Spleen (tissue), 11 donors: ENCODE results near the gene SMYD1. TPM values are rescaled to one million over a fixed set of nuclear protein-coding genes. Genes with fewer than 3 reads are reported as not detected.

Experiments
- DNase-seq: peaks from one replicate; pipeline ENCODE4 v3.0.0-alpha.2; 2020
- H3K27ac ChIP-seq, 8 donors: fragments of 200-600 bp; sonication (generic) in 7 of 8; 1 replicate in 4 of 8; 2 replicates in 4 of 8; pipeline versions ENCODE4 v1.5.0 to v1.8.0; 2016 to 2021; ENCODE audit warnings: inconsistent platforms in 4 of 8, mild to moderate bottlenecking in 4 of 8, moderate library complexity in 1 of 8
- H3K27me3 ChIP-seq, 7 donors: fragments of 200-600 bp; sonication (generic) in 6 of 7; replicated peaks in 1 of 7; 1 replicate in 4 of 7; 2 replicates in 3 of 7; pipeline versions ENCODE4 v1.5.0 to v1.8.0; 2016 to 2021; ENCODE audit warnings: inconsistent platforms in 3 of 7, mild to moderate bottlenecking in 1 of 7
- H3K36me3 ChIP-seq, 6 donors: fragments of 200-600 bp; sonication (generic) in 5 of 6; 1 replicate in 4 of 6; 2 replicates in 2 of 6; pipeline versions ENCODE4 v1.5.0 to v1.8.0; 2016 to 2021; ENCODE audit warnings: inconsistent platforms in 2 of 6
- H3K4me1 ChIP-seq, 6 donors: fragments of 200-600 bp; sonication (generic) in 5 of 6; 1 replicate in 3 of 6; 2 replicates in 3 of 6; pipeline versions ENCODE4 v1.5.0 to v1.8.0; 2016 to 2021; ENCODE audit warnings: inconsistent platforms in 3 of 6
- H3K4me3 ChIP-seq, 8 donors: fragments of 200-600 bp; sonication (generic) in 7 of 8; 1 replicate in 4 of 8; 2 replicates in 4 of 8; pipeline versions ENCODE4 v1.5.0 to v1.8.0; 2016 to 2021; ENCODE audit warnings: inconsistent platforms in 4 of 8, mild to moderate bottlenecking in 4 of 8, moderate library complexity in 2 of 8
- H3K9me3 ChIP-seq, 8 donors: fragments of 200-600 bp; sonication (generic) in 7 of 8; 1 replicate in 4 of 8; 2 replicates in 4 of 8; pipeline versions ENCODE4 v1.5.0 to v1.8.0; 2016 to 2021; ENCODE audit warnings: inconsistent platforms in 4 of 8
- POLR2A ChIP-seq, 3 donors: fragments of 450-650 bp; IDR thresholded peaks; one replicate each; pipeline ENCODE4 v1.5.1; 2017; ENCODE audit warnings: antibody characterized with exemption in 3 of 3, mild to moderate bottlenecking in 1 of 3
- POLR2AphosphoS5 ChIP-seq, 3 donors: sonication (generic); formaldehyde crosslinking; IDR thresholded peaks; one replicate each; pipeline ENCODE4 v1.5.1; 2017; ENCODE audit warnings: antibody characterized with exemption in 3 of 3
- WGBS, 5 donors: extraction: QIAGEN DNeasy Blood & Tissue Kit in 3 of 5; methylation state at CpG; one replicate each; pipeline versions ENCODE4 v1.1.5 to v1.1.7; 2013 to 2018; 5-methylcytosine and 5-hydroxymethylcytosine counted together
- intact Hi-C: fragments of 100-400 bp; cut with DNase I; formaldehyde crosslinking; loops from one replicate; pipeline ENCODE4 v1.15.0; 2023; ENCODE audit warnings: low total_unique reads
- polyA plus RNA-seq, 3 donors: library from polyadenylated mRNA; stranded (reverse); fragments of 200-250 nt; gene quantifications; one replicate each; pipeline ENCODE4 v1.2.1, GENCODE V29; 2013
- total RNA-seq, 7 donors: library from RNA; depleted of rRNA in 3 of 7; stranded (reverse); fragments of >200 nt in 3 of 7; fragmentation: NEBNext Ultra II Directional in 4 of 7; extraction: Animal tissue kit (Norgen Biotek cat#: 25700) in 4 of 7; gene quantifications; one replicate each; pipeline versions ENCODE4 v1.1.0 to v1.2.1, GENCODE V29; 2016 to 2021
- TF ChIP-seq, protein P1 (sequence below), 11 experiments: fragments of 200-600 bp in 7 of 11; fragments of 450-650 bp in 4 of 11; sonication (generic) in 4 of 11; IDR thresholded peaks in 8 of 11; conservative IDR thresholded peaks in 3 of 11; 1 replicate in 7 of 11; 2 replicates in 4 of 11; pipeline versions ENCODE4 v1.4.0 to v1.8.0; 2016 to 2021; ENCODE audit warnings: antibody characterized with exemption in 11 of 11, inconsistent platforms in 4 of 11, mild to moderate bottlenecking in 1 of 11
- donor health status: healthy with polysubstance abuse.
- donor health status: DM: no; HTN: no; CAD: no; lungs with moderate emphysema.
- donor health status: DM: no; HTN: no; CAD: no.
- donor health status: Bipolar disorder and iron deficiency.
- donor health status: healthy.
- donor health status: DM: no; HTN: no; CAD: no.
- donor health status: DM: yes; HTN: yes; CAD: no.

SMYD1 gene
- total and polyA plus RNA-seq, 10 donors, result 0.02 to 0.07 TPM; not detected in 8

DNA sequence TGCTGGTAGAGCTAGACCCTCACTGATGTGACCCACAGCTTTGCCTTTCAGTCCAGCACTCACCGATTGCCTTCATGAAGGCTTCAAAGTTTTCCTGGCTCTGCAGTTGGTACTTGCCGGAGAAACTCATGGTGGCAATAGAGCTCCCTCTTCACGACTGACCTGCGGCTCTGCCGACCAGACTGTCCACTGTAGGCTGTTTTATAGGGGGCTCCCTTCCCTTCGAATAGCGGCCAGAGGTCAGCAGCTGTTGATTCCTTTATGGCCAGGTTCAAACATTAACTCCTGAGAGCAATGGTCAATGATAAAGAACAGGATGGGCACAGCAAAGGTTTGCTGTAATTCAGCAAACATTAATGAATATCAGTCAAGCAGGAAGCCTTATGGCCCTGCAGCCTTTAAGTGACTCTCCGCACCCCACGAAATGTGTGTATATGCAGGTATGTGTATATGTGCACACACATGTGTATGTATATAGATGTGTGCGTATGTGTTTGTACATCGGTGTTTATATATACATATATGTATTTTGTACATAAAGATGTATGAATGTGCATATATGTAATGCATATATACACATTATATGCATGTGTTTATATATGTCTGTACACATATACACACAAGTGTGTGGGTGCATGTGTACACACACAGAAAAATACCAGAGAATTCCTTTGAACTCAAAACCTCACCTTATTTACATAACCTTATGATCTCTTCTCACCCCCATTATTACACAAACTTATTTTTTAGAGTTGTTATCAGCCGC is 60.4 kb downstream of the SMYD1 start, which contains the start of gene FABP1:
FABP1 (minus strand) TSS at position 175 of the 766 bp plus-strand sequence; CDS start at position 130, 45 bp downstream.
- TF ChIP-seq, protein P1, sequence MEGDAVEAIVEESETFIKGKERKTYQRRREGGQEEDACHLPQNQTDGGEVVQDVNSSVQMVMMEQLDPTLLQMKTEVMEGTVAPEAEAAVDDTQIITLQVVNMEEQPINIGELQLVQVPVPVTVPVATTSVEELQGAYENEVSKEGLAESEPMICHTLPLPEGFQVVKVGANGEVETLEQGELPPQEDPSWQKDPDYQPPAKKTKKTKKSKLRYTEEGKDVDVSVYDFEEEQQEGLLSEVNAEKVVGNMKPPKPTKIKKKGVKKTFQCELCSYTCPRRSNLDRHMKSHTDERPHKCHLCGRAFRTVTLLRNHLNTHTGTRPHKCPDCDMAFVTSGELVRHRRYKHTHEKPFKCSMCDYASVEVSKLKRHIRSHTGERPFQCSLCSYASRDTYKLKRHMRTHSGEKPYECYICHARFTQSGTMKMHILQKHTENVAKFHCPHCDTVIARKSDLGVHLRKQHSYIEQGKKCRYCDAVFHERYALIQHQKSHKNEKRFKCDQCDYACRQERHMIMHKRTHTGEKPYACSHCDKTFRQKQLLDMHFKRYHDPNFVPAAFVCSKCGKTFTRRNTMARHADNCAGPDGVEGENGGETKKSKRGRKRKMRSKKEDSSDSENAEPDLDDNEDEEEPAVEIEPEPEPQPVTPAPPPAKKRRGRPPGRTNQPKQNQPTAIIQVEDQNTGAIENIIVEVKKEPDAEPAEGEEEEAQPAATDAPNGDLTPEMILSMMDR (IDR thresholded peaks at IDR 0.05 in 8 of 11, conservative IDR thresholded peaks at IDR 0.05 in 3 of 11), result no peak
- TF ChIP-seq POLR2AphosphoS5 (IDR thresholded peaks at IDR 0.05) (no peak), POLR2A (IDR thresholded peaks at IDR 0.05) (no peak)
- no peaks in the 10 kb centered on the region for H3K9me3 ChIP-seq
- H3K27me3 ChIP-seq, result peaks cover 0 to 12% (median 0%) of the 10 kb centered on the region in 7 donors
- no peaks in the 10 kb centered on the region for H3K4me1 ChIP-seq
- H3K36me3 ChIP-seq, result no peaks in the 10 kb centered on the region
- intact Hi-C loops, result no loop called here
- H3K27ac ChIP-seq, result no peak within 1 kb of the TSS
- H3K4me3 ChIP-seq, result no peak within 1 kb of the TSS
- 87 to 90% (median 89%) methylated on average over 12 of the region's 12 CpGs for WGBS, 5 donors
- no peak for DNase-seq

DNA sequence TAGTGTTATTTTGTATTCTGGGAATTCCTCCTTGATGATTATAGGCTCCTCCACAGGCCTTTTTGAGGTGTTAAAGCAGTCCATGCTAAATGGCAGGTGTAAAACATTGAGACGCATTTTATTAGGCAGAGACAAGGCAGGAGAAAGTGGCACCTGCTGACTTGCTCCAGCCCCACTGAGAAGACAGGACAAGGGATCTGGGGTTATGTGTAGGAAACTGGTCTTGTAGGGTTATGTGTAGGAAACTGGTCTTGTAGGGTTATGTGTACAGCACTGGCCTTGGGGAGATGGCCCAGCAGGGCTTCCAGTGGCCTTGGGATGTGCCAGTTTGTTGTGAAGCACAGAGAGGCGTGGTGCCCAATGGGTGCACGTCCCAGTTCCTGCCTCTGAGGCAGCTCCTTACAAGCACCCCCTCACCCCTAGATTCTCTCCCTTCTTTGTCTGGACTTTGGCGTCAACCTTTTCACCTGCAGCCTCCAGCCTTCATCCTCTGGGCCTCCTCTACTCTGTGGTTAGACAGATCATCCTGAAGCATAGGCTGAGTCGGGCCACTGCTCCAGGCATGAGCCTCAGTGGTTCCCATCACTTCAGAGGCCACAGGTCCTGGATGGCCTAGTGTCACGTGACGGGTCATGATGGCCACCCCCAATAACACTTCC is 61.2 kb downstream of the SMYD1 start:
- H3K27ac ChIP-seq, result no peak overlapping the region

DNA sequence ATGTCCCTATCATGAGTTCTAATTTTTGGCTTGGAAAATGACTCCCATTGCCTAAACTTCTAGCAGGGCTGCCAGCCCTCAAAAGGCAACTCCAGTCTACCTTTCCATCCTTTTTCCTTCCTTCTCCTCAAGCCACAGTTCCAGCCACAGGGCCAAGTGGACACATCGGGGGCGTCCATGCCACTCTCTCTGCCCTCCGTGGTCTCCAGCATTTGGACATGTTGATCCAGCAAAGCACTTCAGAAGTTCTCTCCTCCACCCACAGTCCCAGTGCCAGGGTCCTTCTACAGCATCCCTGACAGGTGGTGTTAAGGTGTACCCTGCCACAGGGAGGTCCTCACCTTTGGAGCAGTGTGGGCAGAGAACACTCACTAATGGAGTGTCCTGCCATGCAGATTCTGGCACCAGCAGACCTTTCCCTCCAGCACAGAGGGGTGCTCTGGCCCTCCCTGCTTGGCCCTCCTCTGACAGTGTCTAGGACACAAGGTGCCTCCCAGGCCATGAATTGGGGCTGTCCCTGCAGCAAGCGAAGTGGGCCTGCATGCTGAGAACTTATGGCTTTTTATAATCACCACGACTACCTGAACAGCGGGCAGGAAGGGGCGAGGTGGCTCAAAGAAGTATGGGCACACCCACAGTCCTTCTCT is 61.8 kb downstream of the SMYD1 start:
- Histone ChIP-seq H3K4me1 (no peaks in the 10 kb centered on the region), H3K36me3 (no peaks in the 10 kb centered on the region), H3K4me3 (no peak overlapping the region), H3K9me3 (no peaks in the 10 kb centered on the region), H3K27ac (no peak overlapping the region), H3K27me3 (peaks cover 0 to 3% (median 0%) of the 10 kb centered on the region in 7 donors)
- 89 to 93% (median 90%) methylated on average over 7 of the region's 7 CpGs for WGBS, 5 donors
- DNase-seq, result no peak
- TF ChIP-seq POLR2A (IDR thresholded peaks at IDR 0.05), result no peak
- intact Hi-C loops, result no loop called here

More for the DNA sequence above, 61.2 kb downstream of the SMYD1 start:
- WGBS, 5 donors, result 83 to 92% (median 87%) methylated on average over 7 of the region's 7 CpGs
- TF ChIP-seq, protein P1 (IDR thresholded peaks at IDR 0.05 in 8 of 11, conservative IDR thresholded peaks at IDR 0.05 in 3 of 11), result no peak
- TF ChIP-seq POLR2AphosphoS5 (IDR thresholded peaks at IDR 0.05) (no peak), POLR2A (IDR thresholded peaks at IDR 0.05) (no peak)
- Histone ChIP-seq H3K9me3 (no peaks in the 10 kb centered on the region), H3K36me3 (no peaks in the 10 kb centered on the region), H3K4me1 (no peaks in the 10 kb centered on the region), H3K4me3 (no peak overlapping the region), H3K27me3 (peaks cover 0 to 9% (median 0%) of the 10 kb centered on the region in 7 donors)
- DNase-seq, result no peak
- intact Hi-C loops, result no loop called here

DNA sequence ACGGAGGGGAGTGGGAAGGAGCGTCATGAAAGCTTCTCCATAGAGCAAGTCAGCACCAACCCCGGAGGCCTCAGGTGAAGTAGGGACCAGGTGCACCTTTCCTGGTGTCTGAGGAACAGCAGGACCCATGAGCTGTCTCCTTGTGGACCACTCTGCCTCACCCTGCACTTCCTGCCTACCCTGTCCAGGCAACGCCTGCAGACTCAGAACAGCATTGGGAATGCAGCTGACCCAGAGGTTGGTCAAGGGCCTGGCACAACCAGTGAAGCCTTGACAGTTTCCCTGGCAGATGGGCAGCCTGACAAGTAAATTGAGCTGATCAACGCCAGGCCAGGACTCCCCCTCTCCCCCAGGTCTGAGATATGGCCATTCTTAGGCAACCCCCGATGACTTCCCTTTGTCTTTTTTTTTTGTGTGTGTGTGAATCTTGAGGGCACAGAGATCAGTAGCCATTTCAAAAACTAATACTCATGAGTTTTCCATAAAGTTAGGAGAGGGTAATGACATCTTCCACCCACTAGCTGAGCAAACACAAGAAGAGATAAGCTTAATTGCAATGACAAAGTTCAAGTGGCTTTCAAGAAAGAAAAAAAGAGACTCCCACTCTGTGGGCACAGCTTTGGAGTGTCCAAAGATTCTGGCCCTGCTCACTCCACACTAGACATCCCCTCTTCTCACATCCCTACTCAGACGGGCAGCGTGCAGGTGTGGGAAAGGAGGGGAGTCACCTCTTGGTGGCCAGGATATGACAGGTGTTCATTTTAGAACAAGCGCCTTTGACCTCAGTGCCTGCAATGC is 63.8 kb downstream of the SMYD1 start:
- intact Hi-C loops, result no loop called here
- Histone ChIP-seq H3K4me3 (no peak overlapping the region), H3K4me1 (no peaks in the 10 kb centered on the region), H3K36me3 (no peaks in the 10 kb centered on the region), H3K27ac (no peak overlapping the region), H3K9me3 (no peaks in the 10 kb centered on the region), H3K27me3 (peaks cover 0 to 12% (median 0%) of the 10 kb centered on the region in 7 donors)
- no peak for TF ChIP-seq POLR2AphosphoS5 (IDR thresholded peaks at IDR 0.05)
- TF ChIP-seq POLR2A (IDR thresholded peaks at IDR 0.05), result no peak
- TF ChIP-seq, protein P1 (IDR thresholded peaks at IDR 0.05 in 8 of 11, conservative IDR thresholded peaks at IDR 0.05 in 3 of 11), result no peak
- no peak for DNase-seq
- WGBS, 5 donors, result 71 to 88% (median 78%) methylated on average over 8 to 9 of the region's 9 CpGs
